HEK293 (cell line): Measurements from ENCODE around the gene FIGN.

Experiments used
- CTCF ChIP-seq: fragments of 450-650 bp; formaldehyde crosslinking; IDR thresholded peaks from 2 replicates; pipeline ENCODE4 v1.5.1; 2016; ENCODE audit warnings: missing biosample characterization, missing genetic modification characterization
- TCF7L2 ChIP-seq: IDR thresholded peaks from 2 replicates; pipeline ENCODE4 v1.6.1; 2011; ENCODE audit warnings: low read depth, mild to moderate bottlenecking, inconsistent platforms, low read length, moderate library complexity, borderline replicate concordance
- ZNF10 ChIP-seq: fragments of 450-650 bp; formaldehyde crosslinking; IDR thresholded peaks from 2 replicates; pipeline ENCODE4 v1.5.1; 2017; ENCODE audit warnings: missing biosample characterization, missing genetic modification characterization
- ZNF24 ChIP-seq: fragments of 450-650 bp; formaldehyde crosslinking; IDR thresholded peaks from 2 replicates; pipeline ENCODE4 v1.5.1; 2016; ENCODE audit warnings: missing biosample characterization, missing genetic modification characterization
- ZNF274 ChIP-seq, 2 experiments: fragments of 200-500 bp in 1 of 2; fragments of 450-650 bp in 1 of 2; sonication (Bioruptor generic) in 1 of 2; formaldehyde crosslinking in 1 of 2; IDR thresholded peaks; 2 replicates each; pipeline versions ENCODE4 v1.5.1 to v1.6.1; 2014 to 2016; ENCODE audit warnings: borderline replicate concordance in 1 of 2, inconsistent platforms in 1 of 2, low read length in 1 of 2, missing biosample characterization in 1 of 2, missing genetic modification characterization in 1 of 2
- ZNF768 ChIP-seq: fragments of 450-650 bp; formaldehyde crosslinking; IDR thresholded peaks from 2 replicates; pipeline ENCODE4 v1.5.1; 2018; ENCODE audit warnings: missing biosample characterization, mild to moderate bottlenecking, missing genetic modification characterization

- TF ChIP-seq CTCF (tag by site-specific recombination) = no peak
- TF ChIP-seq ZNF274 (IDR thresholded peaks at IDR 0.05; ENCODE audit: low read length) = no peak
- TF ChIP-seq ZNF274 (tag by site-specific recombination; IDR thresholded peaks at IDR 0.05; ENCODE audit: borderline replicate concordance) = no peak
- TF ChIP-seq ZNF24 (tag by site-specific recombination) = no peak
- TF ChIP-seq TCF7L2 = no peak
- no peak for TF ChIP-seq ZNF768
- no peak for TF ChIP-seq ZNF10 (tag by site-specific recombination)
Measured at GRCh38 chr2:163774862-163775261, 39.1 kb upstream of the FIGN start.
